Measurements from ENCODE around the gene IZUMO4. TPM values are rescaled to one million over a fixed set of nuclear protein-coding genes. Genes with fewer than 3 reads are reported as not detected.

IZUMO4 gene
- total and polyA plus RNA-seq, 2 donors (not counting 1 experiment from before 2014, with no cell fraction given): 34.8 to 93.9 TPM

DNA sequence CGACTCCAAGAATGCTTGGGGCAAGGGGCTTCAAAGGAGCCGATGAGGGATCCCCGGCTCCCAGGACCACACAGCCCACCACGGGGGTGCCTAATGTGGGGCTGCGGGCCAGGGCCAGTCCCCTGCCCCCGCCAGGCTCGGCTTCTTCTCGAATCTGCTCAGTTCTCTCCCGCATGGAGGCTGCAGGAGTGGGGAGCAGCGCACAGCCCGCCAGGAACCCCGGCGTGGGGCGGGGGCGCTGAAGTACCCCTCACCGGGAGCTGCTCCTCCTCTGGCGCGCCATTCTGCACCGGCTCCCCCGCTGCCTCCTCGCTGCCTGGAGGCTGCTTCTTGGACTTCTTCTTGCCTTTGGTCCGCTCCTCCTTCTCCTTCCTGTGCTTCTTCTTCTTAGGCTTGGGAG, 14.7 kb downstream of the IZUMO4 start:
- 97% methylated on average over 21 of the region's 22 CpGs for WGBS (ENCODE audit: insufficient coverage)
- peaks cover 8% of the 10 kb centered on the region for H3K79me2 ChIP-seq (ENCODE audit: control insufficient read depth, insufficient read depth, low read length)

DNA sequence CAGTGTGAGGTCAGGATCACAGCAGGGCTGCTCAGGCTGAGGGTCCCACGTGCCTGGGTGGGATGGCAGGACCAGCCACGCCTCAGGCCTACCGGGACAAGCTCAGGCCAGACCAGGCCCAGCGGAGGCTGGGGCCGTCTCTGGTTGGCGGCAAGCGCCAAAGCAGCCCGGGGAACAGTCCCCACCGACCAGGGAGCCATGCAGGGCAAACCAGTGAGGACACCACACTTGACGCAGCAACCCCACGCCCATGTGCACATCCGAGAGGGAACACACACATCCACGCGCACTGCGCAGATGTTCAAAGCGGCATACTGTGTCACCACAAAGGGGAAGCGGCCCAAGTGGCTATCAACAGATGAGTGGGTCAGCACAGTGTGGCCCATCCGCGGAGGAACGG, 15.2 kb downstream of the IZUMO4 start:
- no peak overlapping the region for H3K27ac Mint-ChIP-seq

More for the DNA sequence above, 14.7 kb downstream of the IZUMO4 start:
- TF ChIP-seq, protein P1, sequence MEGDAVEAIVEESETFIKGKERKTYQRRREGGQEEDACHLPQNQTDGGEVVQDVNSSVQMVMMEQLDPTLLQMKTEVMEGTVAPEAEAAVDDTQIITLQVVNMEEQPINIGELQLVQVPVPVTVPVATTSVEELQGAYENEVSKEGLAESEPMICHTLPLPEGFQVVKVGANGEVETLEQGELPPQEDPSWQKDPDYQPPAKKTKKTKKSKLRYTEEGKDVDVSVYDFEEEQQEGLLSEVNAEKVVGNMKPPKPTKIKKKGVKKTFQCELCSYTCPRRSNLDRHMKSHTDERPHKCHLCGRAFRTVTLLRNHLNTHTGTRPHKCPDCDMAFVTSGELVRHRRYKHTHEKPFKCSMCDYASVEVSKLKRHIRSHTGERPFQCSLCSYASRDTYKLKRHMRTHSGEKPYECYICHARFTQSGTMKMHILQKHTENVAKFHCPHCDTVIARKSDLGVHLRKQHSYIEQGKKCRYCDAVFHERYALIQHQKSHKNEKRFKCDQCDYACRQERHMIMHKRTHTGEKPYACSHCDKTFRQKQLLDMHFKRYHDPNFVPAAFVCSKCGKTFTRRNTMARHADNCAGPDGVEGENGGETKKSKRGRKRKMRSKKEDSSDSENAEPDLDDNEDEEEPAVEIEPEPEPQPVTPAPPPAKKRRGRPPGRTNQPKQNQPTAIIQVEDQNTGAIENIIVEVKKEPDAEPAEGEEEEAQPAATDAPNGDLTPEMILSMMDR (IDR thresholded peaks at IDR 0.05): no peak
- TF ChIP-seq EZH2 (IDR thresholded peaks at IDR 0.05; ENCODE audit: borderline replicate concordance, insufficient read depth, low read depth, low read length, poor library complexity, severe bottlenecking): no peak
- Histone ChIP-seq H3K27me3 (replicated peaks in 1 of 4; ENCODE audit: control extremely low read depth in 1 of 4, control insufficient read depth in 3 of 4, insufficient read depth in 4 of 4, low read length in 3 of 4) (no peaks in the 10 kb centered on the region), H3K4me3 (ENCODE audit: control extremely low read depth in 1 of 5, extremely low read depth in 1 of 5, insufficient read depth in 1 of 5, low read depth in 2 of 5, low read length in 4 of 5) (no peak overlapping the region), H3K4me1 (ENCODE audit: control insufficient read depth in 2 of 2, insufficient read depth in 2 of 2, low read length in 2 of 2) (no peaks in the 10 kb centered on the region), H3K27ac (ENCODE audit: low read length in 2 of 2) (no peak overlapping the region), H3K9ac (ENCODE audit: low read length) (no peak overlapping the region), H3K36me3 (replicated peaks in 1 of 2; ENCODE audit: control extremely low read depth in 1 of 2, control insufficient read depth in 1 of 2, extremely low read depth in 1 of 2, insufficient read depth in 2 of 2, low read length in 1 of 2) (peaks cover 0 to 84% of the 10 kb centered on the region in 2 experiments), H2AFZ (ENCODE audit: insufficient read depth, low read depth, low read length, poor library complexity, severe bottlenecking) (no peak overlapping the region), H4K20me1 (ENCODE audit: control insufficient read depth, insufficient read depth, low read length, poor library complexity, severe bottlenecking) (peaks cover 15% of the 10 kb centered on the region), H3K9me3 (ENCODE audit: control extremely low read depth in 1 of 3, control insufficient read depth in 2 of 3, insufficient read depth in 1 of 3, low read length in 2 of 3) (no peaks in the 10 kb centered on the region), H3K4me2 (replicated peaks; ENCODE audit: low read depth, low read length, poor library complexity, severe bottlenecking) (no peak overlapping the region)
- peaks cover 2% of the 10 kb centered on the region for H3K4me1 Mint-ChIP-seq
- ATAC-seq (ENCODE audit: low read depth) (no peak), DNase-seq (no peak)
- intact Hi-C loops (cut with micrococcal nuclease): no loop called here
- ChIA-PET CTCF (interaction anchor here (0.5 to 1.3 kb wide), 2 partner anchors 20 to 181 kb away, joined by 3 read pairs; no protein-coding TSS in a partner anchor), POLR2A (interaction anchor here (0.6 kb wide), 2 partner anchors 130 to 210 kb away, joined by 3 read pairs; no protein-coding TSS in a partner anchor)
- no peak overlapping the region for H3K4me3 Mint-ChIP-seq
- no peaks in the 10 kb centered on the region for H3K9me3 Mint-ChIP-seq (ENCODE audit: insufficient read depth)
- no peaks in the 10 kb centered on the region for H3K27me3 Mint-ChIP-seq
- no peak overlapping the region for H3K27ac Mint-ChIP-seq

More for the DNA sequence above, 15.2 kb downstream of the IZUMO4 start:
- no peak overlapping the region for H3K9ac ChIP-seq (ENCODE audit: low read length)
- no peak overlapping the region for H3K4me3 ChIP-seq (ENCODE audit: control extremely low read depth in 1 of 5, extremely low read depth in 1 of 5, insufficient read depth in 1 of 5, low read depth in 2 of 5, low read length in 4 of 5)
- H3K4me1 ChIP-seq (ENCODE audit: control insufficient read depth in 2 of 2, insufficient read depth in 2 of 2, low read length in 2 of 2): no peaks in the 10 kb centered on the region
- H3K36me3 ChIP-seq (replicated peaks in 1 of 2; ENCODE audit: control extremely low read depth in 1 of 2, control insufficient read depth in 1 of 2, extremely low read depth in 1 of 2, insufficient read depth in 2 of 2, low read length in 1 of 2): peaks cover 0 to 84% of the 10 kb centered on the region in 2 experiments
- H2AFZ ChIP-seq (ENCODE audit: insufficient read depth, low read depth, low read length, poor library complexity, severe bottlenecking): no peak overlapping the region
- DNase-seq (no peak), ATAC-seq (ENCODE audit: low read depth) (no peak)
- H3K27ac ChIP-seq (ENCODE audit: low read length in 2 of 2): no peak overlapping the region
- Mint-ChIP-seq H3K9me3 (ENCODE audit: insufficient read depth) (no peaks in the 10 kb centered on the region), H3K27me3 (no peaks in the 10 kb centered on the region), H3K4me1 (peaks cover 2% of the 10 kb centered on the region), H3K4me3 (no peak overlapping the region)
- no peak overlapping the region for H3K4me2 ChIP-seq (replicated peaks; ENCODE audit: low read depth, low read length, poor library complexity, severe bottlenecking)
- CTCF ChIA-PET: interaction anchor here (0.5 kb wide), 1 partner anchor 182 kb away, joined by 3 read pairs; no protein-coding TSS in a partner anchor
- WGBS (ENCODE audit: insufficient coverage): 94% methylated on average over 20 of the region's 20 CpGs
- no peaks in the 10 kb centered on the region for H3K27me3 ChIP-seq (replicated peaks in 1 of 4; ENCODE audit: control extremely low read depth in 1 of 4, control insufficient read depth in 3 of 4, insufficient read depth in 4 of 4, low read length in 3 of 4)
- POLR2A ChIA-PET: no interaction called here
- peaks cover 19% of the 10 kb centered on the region for H4K20me1 ChIP-seq (ENCODE audit: control insufficient read depth, insufficient read depth, low read length, poor library complexity, severe bottlenecking)
- TF ChIP-seq EZH2 (IDR thresholded peaks at IDR 0.05; ENCODE audit: borderline replicate concordance, insufficient read depth, low read depth, low read length, poor library complexity, severe bottlenecking): no peak
- TF ChIP-seq, protein P1 (IDR thresholded peaks at IDR 0.05): no peak
- H3K79me2 ChIP-seq (ENCODE audit: control insufficient read depth, insufficient read depth, low read length): peaks cover 10% of the 10 kb centered on the region
- intact Hi-C loops (cut with micrococcal nuclease): no loop called here
- H3K9me3 ChIP-seq (ENCODE audit: control extremely low read depth in 1 of 3, control insufficient read depth in 2 of 3, insufficient read depth in 1 of 3, low read length in 2 of 3): no peaks in the 10 kb centered on the region

Data from B cell (primary cell).